Choroid plexus epithelial cell (primary cell): ENCODE data around the gene KLF7.

Source experiments
- DNase-seq: peaks from one replicate; pipeline ENCODE4 v3.0.0-alpha.2; 2010; ENCODE audit warnings: low read depth
- H3K4me3 ChIP-seq: 2 replicates; pipeline ENCODE4 v1.5.1; 2011; ENCODE audit warnings: low read depth, mild to moderate bottlenecking, control low read depth, low read length, moderate library complexity
- CTCF ChIP-seq: conservative IDR thresholded peaks from 2 replicates; pipeline ENCODE4 v1.5.1; 2011; ENCODE audit warnings: low read depth, mild to moderate bottlenecking, control low read depth, inconsistent platforms, low read length, moderate library complexity

Gene KLF7

GRCh38 chr2:207167099-207167923 is 1.6 kb upstream of the KLF7 start:
- H3K4me3 ChIP-seq: peak overlapping the region; percentile 68
- TF ChIP-seq CTCF: no peak
- peak; percentile 86 for DNase-seq

- TF ChIP-seq CTCF: no peak
- peak overlapping the region; percentile 68 for H3K4me3 ChIP-seq
- peak; percentile 89 for DNase-seq
Observed at GRCh38 chr2:207166349-207167098, 776 bp upstream of the KLF7 start.

GRCh38 chr2:207166039-207166348 is 246 bp upstream of the KLF7 start:
- H3K4me3 ChIP-seq: peak overlapping the region; percentile 88
- peak; percentile 100 for DNase-seq
- TF ChIP-seq CTCF: no peak

- peak; percentile 75 for DNase-seq
- H3K4me3 ChIP-seq: peak overlapping the region; percentile 88
- TF ChIP-seq CTCF: no peak
Observed at GRCh38 chr2:207164006-207164831, 1.5 kb downstream of the KLF7 start.

GRCh38 chr2:207163756-207164005 is 2.1 kb downstream of the KLF7 start:
- DNase-seq: no peak
- TF ChIP-seq CTCF: no peak
- peak overlapping the region; percentile 88 for H3K4me3 ChIP-seq

GRCh38 chr2:207163053-207163755 is 2.5 kb downstream of the KLF7 start:
- DNase-seq: peak; percentile 94
- TF ChIP-seq CTCF: no peak
- H3K4me3 ChIP-seq: peak overlapping the region; percentile 88
